Upper lobe of left lung (tissue), 4 donors: Measurements from ENCODE around the gene CEP170B.

ENCODE experiments used
- CTCF ChIP-seq, 6 experiments: fragments of 450-650 bp in 4 of 6; fragments of 200-600 bp in 2 of 6; sonication (generic) in 2 of 6; IDR thresholded peaks; one replicate each; pipeline ENCODE4 v1.5.1; 2016 to 2019; ENCODE audit warnings: antibody characterized with exemption in 6 of 6
- POLR2A ChIP-seq, 4 donors: fragments of 450-650 bp; IDR thresholded peaks; one replicate each; pipeline ENCODE4 v1.5.1; 2016 to 2017; ENCODE audit warnings: antibody characterized with exemption in 4 of 4, mild to moderate bottlenecking in 2 of 4

- TF ChIP-seq POLR2A (IDR thresholded peaks at IDR 0.05): no peak
- TF ChIP-seq CTCF (IDR thresholded peaks at IDR 0.05): no peak
Measured at GRCh38 chr14:104858811-104859426, 6.1 kb upstream of the CEP170B start.
